Naive thymus-derived CD4-positive, alpha-beta T cell (primary cell): Measurements from ENCODE around the gene TRABD2A. TPM values are rescaled to one million over a fixed set of nuclear protein-coding genes. Genes with fewer than 3 reads are reported as not detected.

Experiments used
- ATAC-seq: fragments of 150-1000 bp; cut with Tn5 transposase; 2 replicates; pipeline ENCODE4 v1.10.0; 2021; ENCODE audit warnings: mild to moderate bottlenecking, moderate library complexity
- CTCF ChIA-PET: fragments of 350-600 bp; sonication (Branson Sonifier 250); formaldehyde crosslinking; loops from one replicate; lab custom pipeline; 2021; ENCODE audit warnings: antibody characterized with exemption; lab: Charles Lee
- POLR2A ChIA-PET: fragments of 350-600 bp; sonication (Branson Sonifier 250); formaldehyde crosslinking; loops from one replicate; lab custom pipeline; 2021; ENCODE audit warnings: antibody characterized with exemption, inconsistent platforms; lab: Charles Lee
- DNase-seq, 9 donors: peaks; one replicate each; pipeline versions ENCODE4 v3.0.0 to v3.0.0-alpha.2; 2020 to 2022; ENCODE audit warnings: mixed read lengths in 1 of 9
- H3K27ac ChIP-seq: one replicate; pipeline ENCODE4 v1.7.0; 2013; ENCODE audit warnings: mild to moderate bottlenecking, low read depth, low read length, moderate library complexity
- H3K27me3 ChIP-seq, 2 donors: one replicate each; pipeline ENCODE4 v1.7.0; 2013; ENCODE audit warnings: low read length in 2 of 2, mild to moderate bottlenecking in 2 of 2, moderate library complexity in 2 of 2; ENCODE audit not compliant: control insufficient read depth in 2 of 2, insufficient read depth in 2 of 2
- H3K36me3 ChIP-seq, 3 experiments: 1 replicate in 2 of 3; 2 replicates in 1 of 3; pipeline ENCODE4 v1.7.0; 2013; ENCODE audit warnings: low read length in 3 of 3, mild to moderate bottlenecking in 3 of 3, moderate library complexity in 1 of 3; ENCODE audit not compliant: insufficient read depth in 3 of 3, control insufficient read depth in 2 of 3
- H3K4me1 ChIP-seq, 2 donors: one replicate each; pipeline ENCODE4 v1.7.0; 2013; ENCODE audit warnings: low read length in 2 of 2, mild to moderate bottlenecking in 2 of 2, moderate library complexity in 1 of 2; ENCODE audit not compliant: control insufficient read depth in 2 of 2, insufficient read depth in 2 of 2
- H3K4me3 ChIP-seq: 2 replicates; pipeline ENCODE4 v1.7.0; 2013; ENCODE audit warnings: mild to moderate bottlenecking, low read length
- H3K9me3 ChIP-seq, 3 experiments: 1 replicate in 2 of 3; 2 replicates in 1 of 3; pipeline ENCODE4 v1.7.0; 2013; ENCODE audit warnings: low read length in 3 of 3; ENCODE audit not compliant: control insufficient read depth in 2 of 3
- H3K27ac Mint-ChIP-seq, 9 donors: one replicate each; pipeline ENCODE4 v1.8.0; 2020 to 2022; ENCODE audit warnings: mixed read lengths in 9 of 9, mild to moderate bottlenecking in 8 of 9, moderate library complexity in 5 of 9, inconsistent platforms in 2 of 9
- H3K27me3 Mint-ChIP-seq, 5 donors: one replicate each; pipeline ENCODE4 v1.8.0; 2021 to 2022; ENCODE audit warnings: mixed read lengths in 5 of 5, mild to moderate bottlenecking in 1 of 5
- H3K36me3 Mint-ChIP-seq, 5 donors: one replicate each; pipeline ENCODE4 v1.8.0; 2020 to 2022; ENCODE audit warnings: mixed read lengths in 5 of 5, mild to moderate bottlenecking in 3 of 5, inconsistent platforms in 1 of 5
- H3K4me1 Mint-ChIP-seq, 7 donors: one replicate each; pipeline ENCODE4 v1.8.0; 2020 to 2022; ENCODE audit warnings: mixed read lengths in 7 of 7, mild to moderate bottlenecking in 3 of 7, inconsistent platforms in 1 of 7
- H3K4me3 Mint-ChIP-seq, 10 donors: one replicate each; pipeline ENCODE4 v1.8.0; 2020 to 2022; ENCODE audit warnings: mild to moderate bottlenecking in 10 of 10, mixed read lengths in 10 of 10, moderate library complexity in 6 of 10, inconsistent platforms in 2 of 10
- H3K9me3 Mint-ChIP-seq, 11 donors: one replicate each; pipeline ENCODE4 v1.8.0; 2020 to 2022; ENCODE audit warnings: mixed read lengths in 11 of 11, mild to moderate bottlenecking in 4 of 11, inconsistent platforms in 1 of 11, moderate library complexity in 1 of 11
- intact Hi-C, 2 donors: fragments of 100-400 bp; cut with micrococcal nuclease; formaldehyde crosslinking; loops; one replicate each; pipeline ENCODE4 v1.15.1; 2023
- polyA plus RNA-seq, 2 donors: library from polyadenylated mRNA; unstranded; fragments of 300-500 nt; fragmentation: Illumina TruSeq; gene quantifications; one replicate each; pipeline ENCODE4 v1.2.3, GENCODE V29; 2021
- total RNA-seq, 6 experiments: library from RNA in 5 of 6; stranded (reverse) in 5 of 6; gene quantifications; 1 replicate in 5 of 6; 2 replicates in 1 of 6; pipeline ENCODE4 v1.2.3 and lab custom pipeline; 2021 to 2026

Gene TRABD2A
- total and polyA plus RNA-seq, 7 experiments from 2014 or later: 75.0 to 288 (median 182) TPM

GRCh38 chr2:84838434-84839145 is 42.3 kb downstream of the TRABD2A start:
- peaks cover 35 to 73% (median 71%) of the 10 kb centered on the region in 5 donors for H3K36me3 Mint-ChIP-seq
- Histone ChIP-seq H3K36me3 (peaks cover 4 to 36% (median 22%) of the 10 kb centered on the region in 3 experiments), H3K4me1 (peaks cover 54 to 93% of the 10 kb centered on the region in 2 donors), H3K27me3 (no peaks in the 10 kb centered on the region), H3K9me3 (peaks cover 0 to 4% (median 0%) of the 10 kb centered on the region in 3 experiments), H3K27ac (peak overlapping the region; percentile 80), H3K4me3 (no peak overlapping the region)
- peaks cover 0 to 23% (median 13%) of the 10 kb centered on the region in 11 donors for H3K9me3 Mint-ChIP-seq
- H3K27me3 Mint-ChIP-seq: no peaks in the 10 kb centered on the region
- peak overlapping the region in 7 of 9 donors; percentile 94 to 99 (median 97) for H3K27ac Mint-ChIP-seq
- ChIA-PET CTCF (interaction anchor here (0.9 to 2.9 kb wide), 5 partner anchors 12 to 87 kb away, joined by 3 to 16 read pairs (median 5); no protein-coding TSS in a partner anchor), POLR2A (interaction anchor here (0.6 to 3.6 kb wide), 17 partner anchors 9 to 133 kb away, joined by 3 to 22 read pairs (median 5); partner anchors contain the start of genes TMSB10 and TRABD2A)
- peak overlapping the region in 9 of 10 donors; percentile 34 to 85 (median 75) for H3K4me3 Mint-ChIP-seq
- H3K4me1 Mint-ChIP-seq: peaks cover 44 to 89% (median 80%) of the 10 kb centered on the region in 7 donors
- DNase-seq: no peak
- intact Hi-C loops: no loop called here
- no peak for ATAC-seq

- Histone ChIP-seq H3K4me1 (peaks cover 51 to 93% of the 10 kb centered on the region in 2 donors), H3K36me3 (peaks cover 4 to 36% (median 22%) of the 10 kb centered on the region in 3 experiments), H3K27ac (no peak overlapping the region), H3K9me3 (peaks cover 0 to 4% (median 0%) of the 10 kb centered on the region in 3 experiments), H3K27me3 (no peaks in the 10 kb centered on the region), H3K4me3 (no peak overlapping the region)
- DNase-seq (no peak), ATAC-seq (no peak)
- ChIA-PET POLR2A (interaction anchor here (0.8 to 1.5 kb wide), 5 partner anchors 10 to 26 kb away, joined by 3 to 7 read pairs (median 4); no protein-coding TSS in a partner anchor), CTCF (no interaction called here)
- Mint-ChIP-seq H3K4me3 (peak overlapping the region in 6 of 10 donors; percentile 16 to 52 (median 36)), H3K9me3 (peaks cover 0 to 23% (median 13%) of the 10 kb centered on the region in 11 donors), H3K27ac (peak overlapping the region in 6 of 9 donors; percentile 62 to 86 (median 72)), H3K4me1 (peaks cover 42 to 79% (median 56%) of the 10 kb centered on the region in 7 donors), H3K27me3 (no peaks in the 10 kb centered on the region), H3K36me3 (peaks cover 35 to 67% (median 63%) of the 10 kb centered on the region in 5 donors)
- intact Hi-C loops: no loop called here
These were observed 44.7 kb downstream of the TRABD2A start for GRCh38 chr2:84836215-84836614.

GRCh38 chr2:84833481-84834150 is 47.3 kb downstream of the TRABD2A start:
- Histone ChIP-seq H3K36me3 (peaks cover 4 to 45% (median 15%) of the 10 kb centered on the region in 3 experiments), H3K4me3 (peak overlapping the region; percentile 50), H3K4me1 (peaks cover 34 to 93% of the 10 kb centered on the region in 2 donors), H3K27me3 (no peaks in the 10 kb centered on the region), H3K9me3 (peaks cover 0 to 4% (median 0%) of the 10 kb centered on the region in 3 experiments), H3K27ac (peak overlapping the region; percentile 79)
- H3K36me3 Mint-ChIP-seq: peaks cover 31 to 49% (median 38%) of the 10 kb centered on the region in 5 donors
- POLR2A ChIA-PET: interaction anchor here (0.7 to 3.6 kb wide), 17 partner anchors 8 to 155 kb away, joined by 3 to 42 read pairs (median 4); partner anchors contain the start of gene TRABD2A
- peak in 1 of 9 donors; percentile 28 for DNase-seq
- CTCF ChIA-PET: interaction anchor here (0.6 to 2.7 kb wide), 5 partner anchors 24 to 92 kb away, joined by 3 to 10 read pairs (median 3); no protein-coding TSS in a partner anchor
- intact Hi-C loops: loop anchor here (1.0 to 2.0 kb wide), 6 partner anchors 8 to 28 kb away; no protein-coding TSS in a partner anchor
- peak; percentile 26 for ATAC-seq
- H3K27ac Mint-ChIP-seq: peak overlapping the region in 1 of 9 donors; percentile 92
- peak overlapping the region in 7 of 10 donors; percentile 74 to 89 (median 79) for H3K4me3 Mint-ChIP-seq
- H3K27me3 Mint-ChIP-seq: no peaks in the 10 kb centered on the region
- peaks cover 0 to 23% (median 13%) of the 10 kb centered on the region in 11 donors for H3K9me3 Mint-ChIP-seq
- H3K4me1 Mint-ChIP-seq: peaks cover 24 to 53% (median 33%) of the 10 kb centered on the region in 7 donors

GRCh38 chr2:84832772-84833461 is 48.0 kb downstream of the TRABD2A start:
- H3K27me3 Mint-ChIP-seq: no peaks in the 10 kb centered on the region
- H3K9me3 Mint-ChIP-seq: peaks cover 0 to 23% (median 13%) of the 10 kb centered on the region in 11 donors
- no peaks in the 10 kb centered on the region for H3K27me3 ChIP-seq
- H3K27ac ChIP-seq: peak overlapping the region; percentile 79
- H3K9me3 ChIP-seq: peaks cover 0 to 4% (median 0%) of the 10 kb centered on the region in 3 experiments
- peak overlapping the region; percentile 50 for H3K4me3 ChIP-seq
- DNase-seq (no peak), ATAC-seq (peak; percentile 64)
- ChIA-PET CTCF (interaction anchor here (0.7 to 2.7 kb wide), 4 partner anchors 23 to 93 kb away, joined by 3 to 10 read pairs (median 4); no protein-coding TSS in a partner anchor), POLR2A (interaction anchor here (0.7 to 3.6 kb wide), 17 partner anchors 9 to 155 kb away, joined by 3 to 42 read pairs (median 5); partner anchors contain the start of gene TRABD2A)
- H3K36me3 ChIP-seq: peaks cover 4 to 38% (median 10%) of the 10 kb centered on the region in 3 experiments
- intact Hi-C loops: loop anchor here (1.0 to 2.0 kb wide), 6 partner anchors 8 to 28 kb away; no protein-coding TSS in a partner anchor
- H3K36me3 Mint-ChIP-seq: peaks cover 24 to 46% (median 38%) of the 10 kb centered on the region in 5 donors
- peaks cover 36 to 93% of the 10 kb centered on the region in 2 donors for H3K4me1 ChIP-seq
- peak overlapping the region in 7 of 10 donors; percentile 74 to 89 (median 79) for H3K4me3 Mint-ChIP-seq
- peak overlapping the region in 1 of 9 donors; percentile 92 for H3K27ac Mint-ChIP-seq
- peaks cover 18 to 46% (median 26%) of the 10 kb centered on the region in 7 donors for H3K4me1 Mint-ChIP-seq

GRCh38 chr2:84830758-84831500 is 50.0 kb downstream of the TRABD2A start:
- DNase-seq: no peak
- Histone ChIP-seq H3K36me3 (peaks cover 0 to 35% (median 7%) of the 10 kb centered on the region in 3 experiments), H3K9me3 (no peaks in the 10 kb centered on the region), H3K27me3 (no peaks in the 10 kb centered on the region), H3K4me1 (peaks cover 41 to 93% of the 10 kb centered on the region in 2 donors), H3K27ac (peak overlapping the region; percentile 79), H3K4me3 (no peak overlapping the region)
- H3K27me3 Mint-ChIP-seq: no peaks in the 10 kb centered on the region
- H3K4me1 Mint-ChIP-seq: peaks cover 6 to 51% (median 12%) of the 10 kb centered on the region in 7 donors
- intact Hi-C loops: no loop called here
- ATAC-seq: no peak
- peak overlapping the region in 1 of 9 donors; percentile 85 for H3K27ac Mint-ChIP-seq
- peaks cover 0 to 8% (median 3%) of the 10 kb centered on the region in 11 donors for H3K9me3 Mint-ChIP-seq
- peaks cover 8 to 36% (median 29%) of the 10 kb centered on the region in 5 donors for H3K36me3 Mint-ChIP-seq
- ChIA-PET CTCF (no interaction called here), POLR2A (interaction anchor here (0.7 to 7.5 kb wide), 6 partner anchors 11 to 95 kb away, joined by 3 to 49 read pairs (median 12); no protein-coding TSS in a partner anchor)
- H3K4me3 Mint-ChIP-seq: peak overlapping the region in 4 of 10 donors; percentile 56 to 70 (median 66)
